GM21381 (cell line): Measurements from ENCODE around the gene EIF2A.

ENCODE experiments used
- ATAC-seq: cut with Tn5 transposase; IDR thresholded peaks from one replicate; pipeline ENCODE4 v1.9.1; 2021; ENCODE audit warnings: mild to moderate bottlenecking, moderate library complexity; ENCODE audit not compliant: unreplicated experiment

The EIF2A gene

DNA sequence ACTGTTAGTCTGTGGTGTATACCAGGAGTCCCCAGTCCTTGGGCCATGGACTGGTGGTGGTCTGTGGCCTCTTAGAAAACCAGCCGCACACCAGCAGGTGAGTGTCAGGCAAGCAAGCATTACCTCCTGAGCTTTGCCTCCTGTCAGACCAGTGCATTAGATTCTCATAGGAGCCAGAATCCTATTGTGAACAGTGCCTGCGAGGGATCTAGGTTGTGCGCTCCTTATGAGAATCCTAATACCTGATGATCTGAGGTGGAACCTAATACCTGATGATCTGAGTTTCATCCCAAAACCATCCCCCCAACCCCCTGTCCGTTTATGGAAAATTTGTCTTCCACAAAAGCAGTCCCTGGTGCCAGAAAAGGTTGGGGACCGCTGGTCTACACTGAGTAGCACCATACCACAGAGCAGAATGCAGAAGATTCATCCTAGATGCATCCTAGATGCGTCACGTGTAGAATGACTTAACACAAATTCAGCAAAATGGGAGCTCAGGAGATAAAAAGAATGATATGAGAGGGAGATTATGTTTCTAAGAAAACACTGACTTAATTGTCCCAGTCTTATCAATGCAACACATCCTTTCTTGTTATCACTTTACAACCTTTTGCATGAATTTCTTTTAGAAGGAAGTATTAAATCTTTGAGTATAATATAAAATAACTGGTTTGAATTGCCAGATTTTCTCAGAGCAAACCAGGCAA is 85.1 kb downstream of the EIF2A start:
- no peak for ATAC-seq

DNA sequence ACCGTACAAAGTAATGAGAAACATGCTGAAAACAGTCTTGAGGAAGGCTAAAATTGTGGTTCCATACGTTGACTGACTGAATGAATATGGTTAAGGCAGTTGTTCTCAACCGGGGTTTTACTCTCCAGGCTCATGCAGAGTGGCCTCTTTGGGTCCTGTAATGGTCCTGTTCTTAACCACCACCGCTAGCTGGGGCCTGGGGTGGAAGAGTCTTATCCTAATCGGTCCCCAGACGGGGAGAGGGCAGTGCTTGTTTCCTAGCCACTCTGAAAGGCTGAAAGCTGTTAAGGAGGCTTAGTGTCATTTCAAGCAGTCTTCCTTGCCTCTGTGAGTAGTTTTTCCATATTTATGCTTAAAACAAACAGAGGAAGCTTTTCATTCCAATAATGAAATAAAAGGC is 88.5 kb downstream of the EIF2A start:
- no peak for ATAC-seq

DNA sequence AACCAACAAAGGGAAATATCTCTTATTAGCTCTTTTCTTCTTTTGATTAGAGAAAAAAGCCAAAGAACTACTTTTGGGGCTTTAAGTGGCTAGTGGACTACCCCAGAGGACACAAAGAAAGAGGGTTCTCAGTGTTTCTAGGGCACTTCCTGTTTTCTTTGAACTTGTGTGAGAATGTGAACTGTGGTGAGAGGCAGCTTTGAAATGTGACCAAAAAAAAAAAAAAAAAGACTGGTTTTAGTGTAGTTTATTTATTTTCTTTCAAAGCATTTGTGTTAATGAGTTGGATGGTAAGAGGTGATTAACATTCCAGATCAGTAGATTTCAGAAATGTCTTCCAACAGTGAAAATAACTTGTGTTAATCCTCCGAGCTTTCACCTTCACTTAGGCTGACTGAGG is 88.9 kb downstream of the EIF2A start:
- peak; percentile 71 for ATAC-seq
